GM23338 (cell line): ENCODE data around the gene ZNF587. TPM values are rescaled to one million over a fixed set of nuclear protein-coding genes. Genes with fewer than 3 reads are reported as not detected.
A peak's percentile ranks its signal among the peaks of the same experiment; 100 is the strongest.
"Not testable (repeated sequence)": the region's sequence is repeated elsewhere in the genome, so short reads cannot be mapped to it uniquely, and the experiment has no call there.

Source experiments
- ATAC-seq: fragments of 200-7000 bp; cut with Tn5 transposase; 3 replicates; pipeline ENCODE4 v1.9.1; 2020
- DNase-seq: peaks from one replicate; pipeline ENCODE4 v3.0.0-alpha.2; 2015; ENCODE audit warnings: low spot score
- H2AFZ ChIP-seq: fragments of 200-600 bp; sonication (generic); 2 replicates; pipeline ENCODE4 v1.8.0; 2016; ENCODE audit warnings: antibody characterized with exemption, mild to moderate bottlenecking, moderate library complexity
- H3F3A ChIP-seq: fragments of 200-600 bp; sonication (generic); replicated peaks from 2 replicates; pipeline ENCODE4 v1.8.0; 2017; ENCODE audit warnings: antibody characterized with exemption, mixed run types, low read depth
- H3K27ac ChIP-seq: fragments of 200-600 bp; sonication (generic); 2 replicates; pipeline ENCODE4 v1.6.1; 2016; ENCODE audit warnings: low read depth
- H3K27me3 ChIP-seq: fragments of 200-600 bp; sonication (generic); 2 replicates; pipeline ENCODE4 v1.8.0; 2016; ENCODE audit warnings: mild to moderate bottlenecking, mixed run types, moderate library complexity; ENCODE audit not compliant: insufficient read depth
- H3K36me3 ChIP-seq: fragments of 200-600 bp; sonication (generic); 2 replicates; pipeline ENCODE4 v1.8.0; 2016; ENCODE audit warnings: mild to moderate bottlenecking; ENCODE audit not compliant: insufficient read depth
- H3K4me1 ChIP-seq: fragments of 200-600 bp; sonication (generic); 2 replicates; pipeline ENCODE4 v1.8.0; 2016; ENCODE audit warnings: mild to moderate bottlenecking, moderate library complexity; ENCODE audit not compliant: insufficient read depth
- H3K4me2 ChIP-seq: fragments of 200-600 bp; sonication (generic); 2 replicates; pipeline ENCODE4 v1.7.1; 2017; ENCODE audit warnings: mixed run types
- H3K4me3 ChIP-seq: fragments of 200-600 bp; sonication (generic); 2 replicates; pipeline ENCODE4 v1.6.1; 2016; ENCODE audit warnings: mixed run types
- H3K79me2 ChIP-seq: fragments of 200-600 bp; sonication (generic); replicated peaks from 2 replicates; pipeline ENCODE4 v1.8.0; 2017; ENCODE audit warnings: mild to moderate bottlenecking; ENCODE audit not compliant: insufficient read depth
- H3K9me2 ChIP-seq: fragments of 200-600 bp; sonication (generic); 2 replicates; pipeline ENCODE4 v1.8.0; 2017; ENCODE audit not compliant: insufficient read depth
- H4K20me1 ChIP-seq: fragments of 200-600 bp; sonication (generic); replicated peaks from 2 replicates; pipeline ENCODE4 v1.8.0; 2017; ENCODE audit warnings: mild to moderate bottlenecking; ENCODE audit not compliant: insufficient read depth
- H3K27ac Mint-ChIP-seq: 2 replicates; pipeline ENCODE4 v1.8.0; 2020; ENCODE audit warnings: inconsistent platforms, mild to moderate bottlenecking, moderate library complexity, mixed read lengths
- H3K27me3 Mint-ChIP-seq: 3 replicates; pipeline ENCODE4 v1.8.0; 2022; ENCODE audit warnings: low read depth, mild to moderate bottlenecking, moderate library complexity, mixed read lengths, inconsistent platforms; ENCODE audit not compliant: insufficient read depth, poor library complexity
- H3K36me3 Mint-ChIP-seq: 3 replicates; pipeline ENCODE4 v1.8.0; 2021; ENCODE audit warnings: low read depth, mild to moderate bottlenecking, inconsistent platforms, moderate library complexity, mixed read lengths
- H3K4me1 Mint-ChIP-seq: 3 replicates; pipeline ENCODE4 v1.8.0; 2020; ENCODE audit warnings: mild to moderate bottlenecking, inconsistent platforms, mixed read lengths
- H3K4me3 Mint-ChIP-seq: 3 replicates; pipeline ENCODE4 v1.8.0; 2021; ENCODE audit warnings: moderate library complexity, mild to moderate bottlenecking, inconsistent platforms, mixed read lengths
- H3K9me3 Mint-ChIP-seq: 3 replicates; pipeline ENCODE4 v1.8.0; 2020; ENCODE audit warnings: moderate library complexity, mild to moderate bottlenecking, inconsistent platforms, mixed read lengths
- EZH2phosphoT487 ChIP-seq: fragments of 200-600 bp; sonication (generic); IDR thresholded peaks from one replicate; pipeline ENCODE4 v1.8.1; 2018; ENCODE audit warnings: antibody characterized with exemption; ENCODE audit not compliant: unreplicated experiment
- NANOG ChIP-seq: IDR thresholded peaks from 2 replicates; pipeline ENCODE4 v1.6.1; 2016; ENCODE audit warnings: antibody characterized with exemption, borderline replicate concordance
- POLR2AphosphoS5 ChIP-seq: IDR thresholded peaks from 2 replicates; pipeline ENCODE4 v1.6.1; 2016; ENCODE audit warnings: antibody characterized with exemption, low read depth
- REST ChIP-seq: IDR thresholded peaks from one replicate; pipeline ENCODE4 v1.6.1; 2018; ENCODE audit warnings: antibody characterized with exemption; ENCODE audit not compliant: unreplicated experiment
- ZNF331 ChIP-seq: fragments of 250-450 bp; sonication (Bioruptor Pico); IDR thresholded peaks from 2 replicates; pipeline ENCODE4 v1.5.0; 2020; ENCODE audit warnings: low read depth, mild to moderate bottlenecking, moderate library complexity
- ZNF462 ChIP-seq: fragments of 250-450 bp; sonication (Bioruptor Pico); IDR thresholded peaks from 2 replicates; pipeline ENCODE4 v1.5.0; 2020; ENCODE audit warnings: mild to moderate bottlenecking, moderate library complexity
- polyA plus RNA-seq: library from polyadenylated mRNA; unstranded; fragments of >200 nt; fragmentation: Nextera tagmentation; extraction: Ambion mirVana; gene quantifications from 2 replicates; pipeline ENCODE4 v1.2.1, GENCODE V29; 2016
- total RNA-seq: library from RNA; depleted of rRNA; stranded (reverse); fragments of >200 nt; shearing (Covaris generic); gene quantifications from 2 replicates; pipeline ENCODE4 v1.2.3, GENCODE V29; 2014

The ZNF587 gene
- total and polyA plus RNA-seq, 2 experiments from 2014 or later = 12.8 to 31.8 TPM

GRCh38 chr19:57867868-57868492 lies 18.3 kb downstream of the ZNF587 start:
- peak overlapping the region; percentile 73 for H3K27ac ChIP-seq
- Mint-ChIP-seq H3K27me3 (peaks cover 8% of the 10 kb centered on the region), H3K27ac (0 out of 2 replicates have a peak overlapping the region, but pooled peaks have one; percentile 67), H3K9me3 (peaks cover 24% of the 10 kb centered on the region), H3K4me1 (no peaks in the 10 kb centered on the region), H3K4me3 (no peak overlapping the region), H3K36me3 (peaks cover 93% of the 10 kb centered on the region)
- peaks cover 62% of the 10 kb centered on the region; the same call in 1 of the 2 replicates for H4K20me1 ChIP-seq
- TF ChIP-seq ZNF331 (CRISPR knock-in tag) (no peak), POLR2AphosphoS5 (peak; percentile 13; the same call in 1 of the 2 replicates), NANOG (no peak), EZH2phosphoT487 (no peak)
- DNase-seq (no peak), ATAC-seq (no peak)
- H3F3A ChIP-seq = peaks cover 68% of the 10 kb centered on the region
- H3K4me1 ChIP-seq = no peaks in the 10 kb centered on the region
- peaks cover 57% of the 10 kb centered on the region for H3K36me3 ChIP-seq
- 0 out of 2 replicates have a peak, but pooled peaks cover 3% of the 10 kb centered on the region for H3K9me2 ChIP-seq
- H2AFZ ChIP-seq = no peak overlapping the region
- no peaks in the 10 kb centered on the region for H3K27me3 ChIP-seq
- no peak overlapping the region for H3K4me3 ChIP-seq
- H3K4me2 ChIP-seq = no peak overlapping the region
- peaks cover 91% of the 10 kb centered on the region for H3K79me2 ChIP-seq

- H2AFZ ChIP-seq, H3K4me2 ChIP-seq, H3K4me1 Mint-ChIP-seq, DNase-seq, H3K4me3 Mint-ChIP-seq, H3K4me3 ChIP-seq, H3K9me2 ChIP-seq, H3K27ac Mint-ChIP-seq, H3K27me3 ChIP-seq, H3K4me1 ChIP-seq, ATAC-seq: not testable (repeated sequence)
- Histone ChIP-seq H3F3A (peaks cover 69% of the 10 kb centered on the region), H3K27ac (0 out of 2 replicates have a peak overlapping the region, but pooled peaks have one; percentile 5), H4K20me1 (peaks cover 50% of the 10 kb centered on the region; the same call in 1 of the 2 replicates), H3K36me3 (peaks cover 65% of the 10 kb centered on the region), H3K79me2 (peaks cover 97% of the 10 kb centered on the region)
- Mint-ChIP-seq H3K9me3 (peaks cover 41% of the 10 kb centered on the region), H3K27me3 (peaks cover 13% of the 10 kb centered on the region), H3K36me3 (peaks cover 94% of the 10 kb centered on the region)
Measured at GRCh38 chr19:57869655-57870054, 20.0 kb downstream of the ZNF587 start.

- Histone ChIP-seq H3K36me3 (peaks cover 66% of the 10 kb centered on the region), H2AFZ (no peak overlapping the region), H3F3A (peaks cover 66% of the 10 kb centered on the region), H3K27ac (no peak overlapping the region), H3K4me2 (no peak overlapping the region), H4K20me1 (peaks cover 44% of the 10 kb centered on the region; the same call in 1 of the 2 replicates), H3K4me1 (no peaks in the 10 kb centered on the region), H3K4me3 (no peak overlapping the region), H3K79me2 (peaks cover 94% of the 10 kb centered on the region), H3K9me2 (0 out of 2 replicates have a peak, but pooled peaks cover 3% of the 10 kb centered on the region), H3K27me3 (no peaks in the 10 kb centered on the region)
- no peaks in the 10 kb centered on the region for H3K4me1 Mint-ChIP-seq
- peaks cover 94% of the 10 kb centered on the region for H3K36me3 Mint-ChIP-seq
- no peak for DNase-seq
- no peak overlapping the region for H3K4me3 Mint-ChIP-seq
- ATAC-seq = no peak
- H3K27ac Mint-ChIP-seq = no peak overlapping the region; the same call in 1 of the 2 replicates
- H3K27me3 Mint-ChIP-seq = peaks cover 13% of the 10 kb centered on the region
- peaks cover 46% of the 10 kb centered on the region for H3K9me3 Mint-ChIP-seq
- TF ChIP-seq ZNF462 (no peak), REST (no peak), ZNF331 (CRISPR knock-in tag) (no peak)
Measured at GRCh38 chr19:57870225-57870624, 20.6 kb downstream of the ZNF587 start.
